Spleen (tissue), 11 donors: Measurements from ENCODE around the gene DNM1. TPM values are rescaled to one million over a fixed set of nuclear protein-coding genes. Genes with fewer than 3 reads are reported as not detected.

Experiments used
- DNase-seq: peaks from one replicate; pipeline ENCODE4 v3.0.0-alpha.2; 2020
- H3K27ac ChIP-seq, 8 donors: fragments of 200-600 bp; sonication (generic) in 7 of 8; 1 replicate in 4 of 8; 2 replicates in 4 of 8; pipeline versions ENCODE4 v1.5.0 to v1.8.0; 2016 to 2021; ENCODE audit warnings: inconsistent platforms in 4 of 8, mild to moderate bottlenecking in 4 of 8, moderate library complexity in 1 of 8
- H3K27me3 ChIP-seq, 7 donors: fragments of 200-600 bp; sonication (generic) in 6 of 7; replicated peaks in 1 of 7; 1 replicate in 4 of 7; 2 replicates in 3 of 7; pipeline versions ENCODE4 v1.5.0 to v1.8.0; 2016 to 2021; ENCODE audit warnings: inconsistent platforms in 3 of 7, mild to moderate bottlenecking in 1 of 7
- H3K36me3 ChIP-seq, 6 donors: fragments of 200-600 bp; sonication (generic) in 5 of 6; 1 replicate in 4 of 6; 2 replicates in 2 of 6; pipeline versions ENCODE4 v1.5.0 to v1.8.0; 2016 to 2021; ENCODE audit warnings: inconsistent platforms in 2 of 6
- H3K4me1 ChIP-seq, 6 donors: fragments of 200-600 bp; sonication (generic) in 5 of 6; 1 replicate in 3 of 6; 2 replicates in 3 of 6; pipeline versions ENCODE4 v1.5.0 to v1.8.0; 2016 to 2021; ENCODE audit warnings: inconsistent platforms in 3 of 6
- H3K4me3 ChIP-seq, 8 donors: fragments of 200-600 bp; sonication (generic) in 7 of 8; 1 replicate in 4 of 8; 2 replicates in 4 of 8; pipeline versions ENCODE4 v1.5.0 to v1.8.0; 2016 to 2021; ENCODE audit warnings: inconsistent platforms in 4 of 8, mild to moderate bottlenecking in 4 of 8, moderate library complexity in 2 of 8
- H3K9me3 ChIP-seq, 8 donors: fragments of 200-600 bp; sonication (generic) in 7 of 8; 1 replicate in 4 of 8; 2 replicates in 4 of 8; pipeline versions ENCODE4 v1.5.0 to v1.8.0; 2016 to 2021; ENCODE audit warnings: inconsistent platforms in 4 of 8
- CTCF ChIP-seq, 11 experiments: fragments of 200-600 bp in 7 of 11; fragments of 450-650 bp in 4 of 11; sonication (generic) in 4 of 11; IDR thresholded peaks in 8 of 11; conservative IDR thresholded peaks in 3 of 11; 1 replicate in 7 of 11; 2 replicates in 4 of 11; pipeline versions ENCODE4 v1.4.0 to v1.8.0; 2016 to 2021; ENCODE audit warnings: antibody characterized with exemption in 11 of 11, inconsistent platforms in 4 of 11, mild to moderate bottlenecking in 1 of 11
- POLR2A ChIP-seq, 3 donors: fragments of 450-650 bp; IDR thresholded peaks; one replicate each; pipeline ENCODE4 v1.5.1; 2017; ENCODE audit warnings: antibody characterized with exemption in 3 of 3, mild to moderate bottlenecking in 1 of 3
- POLR2AphosphoS5 ChIP-seq, 3 donors: sonication (generic); formaldehyde crosslinking; IDR thresholded peaks; one replicate each; pipeline ENCODE4 v1.5.1; 2017; ENCODE audit warnings: antibody characterized with exemption in 3 of 3
- WGBS, 5 donors: extraction: QIAGEN DNeasy Blood & Tissue Kit in 3 of 5; methylation state at CpG; one replicate each; pipeline versions ENCODE4 v1.1.5 to v1.1.7; 2013 to 2018; 5-methylcytosine and 5-hydroxymethylcytosine counted together
- intact Hi-C: fragments of 100-400 bp; cut with DNase I; formaldehyde crosslinking; loops from one replicate; pipeline ENCODE4 v1.15.0; 2023; ENCODE audit warnings: low total_unique reads
- polyA plus RNA-seq, 3 donors: library from polyadenylated mRNA; stranded (reverse); fragments of 200-250 nt; gene quantifications; one replicate each; pipeline ENCODE4 v1.2.1, GENCODE V29; 2013
- total RNA-seq, 7 donors: library from RNA; depleted of rRNA in 3 of 7; stranded (reverse); fragments of >200 nt in 3 of 7; fragmentation: NEBNext Ultra II Directional in 4 of 7; extraction: Animal tissue kit (Norgen Biotek cat#: 25700) in 4 of 7; gene quantifications; one replicate each; pipeline versions ENCODE4 v1.1.0 to v1.2.1, GENCODE V29; 2016 to 2021
- donor health status: healthy with polysubstance abuse.
- donor health status: DM: no; HTN: no; CAD: no; lungs with moderate emphysema.
- donor health status: DM: no; HTN: no; CAD: no.
- donor health status: Bipolar disorder and iron deficiency.
- donor health status: healthy.
- donor health status: DM: no; HTN: no; CAD: no.
- donor health status: DM: yes; HTN: yes; CAD: no.

Gene DNM1
- total and polyA plus RNA-seq, 10 donors, result 0.42 to 3.6 (median 1.6) TPM

GRCh38 chr9:128293091-128293490 is 89.9 kb downstream of the DNM1 start:
- H3K4me3 ChIP-seq, result no peak overlapping the region
- no peak for DNase-seq
- intact Hi-C loops, result no loop called here
- no peak for TF ChIP-seq POLR2AphosphoS5 (IDR thresholded peaks at IDR 0.05)
- no peak for TF ChIP-seq POLR2A (IDR thresholded peaks at IDR 0.05)
- TF ChIP-seq CTCF (IDR thresholded peaks at IDR 0.05 in 8 of 11, conservative IDR thresholded peaks at IDR 0.05 in 3 of 11), result no peak
- no peaks in the 10 kb centered on the region for H3K9me3 ChIP-seq
- H3K27me3 ChIP-seq, result no peaks in the 10 kb centered on the region
- H3K27ac ChIP-seq, result no peak overlapping the region
- WGBS, 5 donors, result 75 to 82% (median 77%) methylated on average over 4 of the region's 4 CpGs
- H3K4me1 ChIP-seq, result peaks cover 0 to 9% (median 1%) of the 10 kb centered on the region in 6 donors
- peaks cover 0 to 23% (median 6%) of the 10 kb centered on the region in 6 donors for H3K36me3 ChIP-seq

DNA sequence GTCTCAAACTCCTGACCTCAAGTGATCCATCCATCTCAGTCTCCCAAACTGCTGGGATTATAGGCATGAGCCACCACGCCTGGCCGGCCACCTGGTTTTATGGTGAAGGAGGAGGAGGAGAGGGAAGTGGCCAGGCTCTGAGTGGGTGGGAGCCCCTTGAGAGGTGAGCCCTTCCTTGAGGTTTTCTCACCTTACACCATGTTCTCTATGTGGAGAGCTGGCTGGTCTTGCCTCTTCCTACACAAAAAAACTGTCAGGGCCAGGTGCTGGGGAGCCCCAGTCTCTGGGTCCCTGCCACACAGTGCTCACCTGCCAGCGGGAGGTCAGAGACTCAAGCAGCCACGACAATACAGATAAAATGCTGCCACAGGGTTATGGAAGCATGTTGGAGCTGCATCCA is 91.0 kb downstream of the DNM1 start:
- Histone ChIP-seq H3K4me3 (no peak overlapping the region), H3K9me3 (no peaks in the 10 kb centered on the region), H3K36me3 (peaks cover 0 to 12% (median 0%) of the 10 kb centered on the region in 6 donors), H3K27me3 (no peaks in the 10 kb centered on the region), H3K4me1 (peaks cover 0 to 5% (median 1%) of the 10 kb centered on the region in 6 donors), H3K27ac (no peak overlapping the region)
- intact Hi-C loops, result no loop called here
- 79 to 86% (median 80%) methylated on average over 4 of the region's 4 CpGs for WGBS, 5 donors
- no peak for DNase-seq
- no peak for TF ChIP-seq CTCF (IDR thresholded peaks at IDR 0.05 in 8 of 11, conservative IDR thresholded peaks at IDR 0.05 in 3 of 11)
- TF ChIP-seq POLR2AphosphoS5 (IDR thresholded peaks at IDR 0.05), result no peak
- TF ChIP-seq POLR2A (IDR thresholded peaks at IDR 0.05), result no peak

GRCh38 chr9:128296340-128297220 is 93.4 kb downstream of the DNM1 start:
- no peak for DNase-seq
- peaks cover 0 to 5% (median 1%) of the 10 kb centered on the region in 6 donors for H3K4me1 ChIP-seq
- WGBS, 5 donors, result 80 to 90% (median 87%) methylated on average over 14 to 16 of the region's 16 CpGs
- H3K27me3 ChIP-seq, result no peaks in the 10 kb centered on the region
- no peak overlapping the region for H3K4me3 ChIP-seq
- H3K36me3 ChIP-seq, result no peaks in the 10 kb centered on the region
- TF ChIP-seq POLR2A (IDR thresholded peaks at IDR 0.05) (no peak), CTCF (IDR thresholded peaks at IDR 0.05 in 8 of 11, conservative IDR thresholded peaks at IDR 0.05 in 3 of 11) (no peak), POLR2AphosphoS5 (IDR thresholded peaks at IDR 0.05) (no peak)
- intact Hi-C loops, result no loop called here
- H3K27ac ChIP-seq, result no peak overlapping the region
- no peaks in the 10 kb centered on the region for H3K9me3 ChIP-seq

- WGBS, 5 donors, result 73 to 84% (median 78%) methylated on average over 2 of the region's 2 CpGs
- intact Hi-C loops, result no loop called here
- no peak for DNase-seq
- Histone ChIP-seq H3K27ac (no peak overlapping the region), H3K36me3 (no peaks in the 10 kb centered on the region), H3K27me3 (no peaks in the 10 kb centered on the region), H3K4me3 (no peak overlapping the region), H3K4me1 (peaks cover 0 to 5% (median 1%) of the 10 kb centered on the region in 6 donors), H3K9me3 (no peaks in the 10 kb centered on the region)
- no peak for TF ChIP-seq POLR2A (IDR thresholded peaks at IDR 0.05)
- no peak for TF ChIP-seq POLR2AphosphoS5 (IDR thresholded peaks at IDR 0.05)
- TF ChIP-seq CTCF (IDR thresholded peaks at IDR 0.05 in 8 of 11, conservative IDR thresholded peaks at IDR 0.05 in 3 of 11), result no peak
These were observed 94.1 kb downstream of the DNM1 start for GRCh38 chr9:128297221-128297773.
